ENCODE data around the gene TANC1. TPM values are rescaled to one million over a fixed set of nuclear protein-coding genes. Genes with fewer than 3 reads are reported as not detected.

The TANC1 gene
- total RNA-seq, 2 donors from 2014 or later: 2.9 to 9.5 TPM

DNA sequence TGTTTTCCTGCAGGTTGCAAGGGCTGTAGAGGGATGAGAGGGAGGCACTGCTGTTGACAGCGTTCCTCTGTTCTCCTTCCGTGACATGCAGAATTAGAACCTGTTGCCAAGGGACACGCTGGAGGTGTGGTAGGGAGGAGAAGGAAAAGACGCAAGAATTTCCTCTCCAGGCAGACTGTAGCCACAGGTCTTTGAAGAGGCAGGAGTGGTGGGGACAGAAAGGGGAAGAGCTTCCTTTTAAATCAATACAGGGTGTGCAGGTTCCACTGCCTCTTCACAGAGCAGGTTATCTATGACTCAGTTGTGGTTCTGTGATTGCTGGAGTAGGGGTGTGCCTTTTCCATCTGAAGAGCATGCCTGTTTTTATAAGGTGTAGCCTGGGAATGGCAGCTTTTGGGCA lies 185.0 kb downstream of the TANC1 start:
- H3K36me3 ChIP-seq (ENCODE audit: control insufficient read depth, insufficient read depth, low read length): peaks cover 92% of the 10 kb centered on the region
- H3K27ac ChIP-seq (ENCODE audit: low read depth, low read length): no peak overlapping the region
- Mint-ChIP-seq H3K27ac (no peak overlapping the region), H3K9me3 (no peaks in the 10 kb centered on the region), H3K36me3 (ENCODE audit: low read depth) (no peaks in the 10 kb centered on the region), H3K4me3 (no peak overlapping the region), H3K4me1 (peaks cover 7% of the 10 kb centered on the region), H3K27me3 (ENCODE audit: insufficient read depth) (no peaks in the 10 kb centered on the region)
- H3K9ac ChIP-seq (ENCODE audit: extremely low read depth, low read length, poor library complexity, severe bottlenecking): no peak overlapping the region
- DNase-seq: no peak
- peaks cover 3% of the 10 kb centered on the region for H3K4me1 ChIP-seq (ENCODE audit: control insufficient read depth, insufficient read depth, low read length)
- H3K9me3 ChIP-seq (ENCODE audit: control insufficient read depth, low read length): no peaks in the 10 kb centered on the region
- H3K27me3 ChIP-seq (ENCODE audit: control insufficient read depth, insufficient read depth, low read length, poor library complexity, severe bottlenecking): no peaks in the 10 kb centered on the region
- 90 to 93% methylated on average over 3 to 4 of the region's 4 CpGs for WGBS, 2 experiments (ENCODE audit: insufficient coverage in 1 of 2, insufficient read length in 1 of 2)
- no peak overlapping the region for H3K4me3 ChIP-seq (ENCODE audit: low read length)
- TF ChIP-seq, protein P1, sequence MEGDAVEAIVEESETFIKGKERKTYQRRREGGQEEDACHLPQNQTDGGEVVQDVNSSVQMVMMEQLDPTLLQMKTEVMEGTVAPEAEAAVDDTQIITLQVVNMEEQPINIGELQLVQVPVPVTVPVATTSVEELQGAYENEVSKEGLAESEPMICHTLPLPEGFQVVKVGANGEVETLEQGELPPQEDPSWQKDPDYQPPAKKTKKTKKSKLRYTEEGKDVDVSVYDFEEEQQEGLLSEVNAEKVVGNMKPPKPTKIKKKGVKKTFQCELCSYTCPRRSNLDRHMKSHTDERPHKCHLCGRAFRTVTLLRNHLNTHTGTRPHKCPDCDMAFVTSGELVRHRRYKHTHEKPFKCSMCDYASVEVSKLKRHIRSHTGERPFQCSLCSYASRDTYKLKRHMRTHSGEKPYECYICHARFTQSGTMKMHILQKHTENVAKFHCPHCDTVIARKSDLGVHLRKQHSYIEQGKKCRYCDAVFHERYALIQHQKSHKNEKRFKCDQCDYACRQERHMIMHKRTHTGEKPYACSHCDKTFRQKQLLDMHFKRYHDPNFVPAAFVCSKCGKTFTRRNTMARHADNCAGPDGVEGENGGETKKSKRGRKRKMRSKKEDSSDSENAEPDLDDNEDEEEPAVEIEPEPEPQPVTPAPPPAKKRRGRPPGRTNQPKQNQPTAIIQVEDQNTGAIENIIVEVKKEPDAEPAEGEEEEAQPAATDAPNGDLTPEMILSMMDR (conservative IDR thresholded peaks at IDR 0.05): no peak

DNA sequence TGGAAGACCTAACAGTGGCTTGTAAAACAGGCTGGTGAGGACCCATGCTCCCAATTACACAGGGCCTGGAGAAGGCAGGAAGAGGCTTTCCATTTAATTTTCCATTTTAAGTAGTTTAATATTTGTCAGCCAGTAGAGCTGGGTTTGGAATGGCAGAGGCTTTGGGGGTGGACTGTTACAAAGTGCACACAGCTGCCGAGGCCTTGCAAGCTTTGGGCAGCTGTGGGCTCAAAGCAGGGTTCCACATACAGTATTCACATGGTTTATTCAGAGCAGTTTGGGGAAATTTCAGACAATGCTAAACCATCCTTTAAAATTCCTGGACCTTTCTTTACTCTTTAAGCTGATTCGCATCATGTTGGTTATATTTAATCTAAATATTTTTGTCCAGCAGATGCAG lies 185.5 kb downstream of the TANC1 start:
- Histone ChIP-seq H3K36me3 (ENCODE audit: control insufficient read depth, insufficient read depth, low read length) (peaks cover 92% of the 10 kb centered on the region), H3K9me3 (ENCODE audit: control insufficient read depth, low read length) (no peaks in the 10 kb centered on the region), H3K4me3 (ENCODE audit: low read length) (no peak overlapping the region), H3K27ac (ENCODE audit: low read depth, low read length) (no peak overlapping the region), H3K27me3 (ENCODE audit: control insufficient read depth, insufficient read depth, low read length, poor library complexity, severe bottlenecking) (no peaks in the 10 kb centered on the region), H3K9ac (ENCODE audit: extremely low read depth, low read length, poor library complexity, severe bottlenecking) (no peak overlapping the region), H3K4me1 (ENCODE audit: control insufficient read depth, insufficient read depth, low read length) (peaks cover 3% of the 10 kb centered on the region)
- no peaks in the 10 kb centered on the region for H3K36me3 Mint-ChIP-seq (ENCODE audit: low read depth)
- no peak overlapping the region for H3K4me3 Mint-ChIP-seq
- no peaks in the 10 kb centered on the region for H3K9me3 Mint-ChIP-seq
- no peak for DNase-seq
- no peak overlapping the region for H3K27ac Mint-ChIP-seq
- no peaks in the 10 kb centered on the region for H3K27me3 Mint-ChIP-seq (ENCODE audit: insufficient read depth)
- peaks cover 7% of the 10 kb centered on the region for H3K4me1 Mint-ChIP-seq
- 86 to 96% methylated on average over 2 of the region's 2 CpGs for WGBS, 2 experiments (ENCODE audit: insufficient coverage in 1 of 2, insufficient read length in 1 of 2)
- TF ChIP-seq, protein P1 (conservative IDR thresholded peaks at IDR 0.05): no peak

DNA sequence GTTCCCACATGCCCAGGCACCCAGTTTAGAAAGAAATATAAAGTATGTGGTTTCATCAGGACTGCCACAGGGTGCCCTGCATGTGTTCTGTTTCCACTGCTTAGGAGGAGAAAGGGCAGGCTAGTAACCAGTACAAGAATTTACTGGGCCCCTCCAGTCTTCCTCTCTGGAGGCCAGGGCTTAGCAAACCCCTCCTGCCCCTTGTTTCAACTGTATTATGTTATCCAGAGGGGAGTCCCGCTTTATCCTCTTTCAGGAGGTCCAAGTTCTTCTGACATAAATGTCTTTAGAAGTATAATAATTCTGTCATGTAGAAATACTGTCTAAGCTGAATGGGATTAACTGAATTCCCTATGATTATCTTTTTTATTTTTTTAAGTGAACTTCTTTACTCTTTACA lies 185.9 kb downstream of the TANC1 start:
- Mint-ChIP-seq H3K9me3 (no peaks in the 10 kb centered on the region), H3K4me3 (no peak overlapping the region), H3K27me3 (ENCODE audit: insufficient read depth) (no peaks in the 10 kb centered on the region), H3K36me3 (ENCODE audit: low read depth) (no peaks in the 10 kb centered on the region), H3K4me1 (peaks cover 7% of the 10 kb centered on the region), H3K27ac (no peak overlapping the region)
- peaks cover 89% of the 10 kb centered on the region for H3K36me3 ChIP-seq (ENCODE audit: control insufficient read depth, insufficient read depth, low read length)
- no peak overlapping the region for H3K4me3 ChIP-seq (ENCODE audit: low read length)
- no peaks in the 10 kb centered on the region for H3K27me3 ChIP-seq (ENCODE audit: control insufficient read depth, insufficient read depth, low read length, poor library complexity, severe bottlenecking)
- TF ChIP-seq, protein P1 (conservative IDR thresholded peaks at IDR 0.05): no peak
- H3K27ac ChIP-seq (ENCODE audit: low read depth, low read length): no peak overlapping the region
- H3K9ac ChIP-seq (ENCODE audit: extremely low read depth, low read length, poor library complexity, severe bottlenecking): no peak overlapping the region
- no peak for DNase-seq
- WGBS, 2 experiments (ENCODE audit: insufficient coverage in 1 of 2, insufficient read length in 1 of 2): 91% methylated on average over 1 of the region's 1 CpG; no CpG with 5 or more reads in 1 of the 2 experiments
- H3K9me3 ChIP-seq (ENCODE audit: control insufficient read depth, low read length): no peaks in the 10 kb centered on the region
- peaks cover 3% of the 10 kb centered on the region for H3K4me1 ChIP-seq (ENCODE audit: control insufficient read depth, insufficient read depth, low read length)
